NCI-H446 (cell line): Measurements from ENCODE around the gene GUCA2B.

Experiments
- DNase-seq, 2 experiments: peaks; one replicate each; lab custom pipeline; 2025; lab: John Stamatoyannopoulos, UW

GUCA2B gene

GRCh38 chr1:42189931-42190853 lies 37.0 kb downstream of the GUCA2B start:
- DNase-seq, result no peak

- no peak for DNase-seq
Measured at GRCh38 chr1:42191319-42191718, 38.1 kb downstream of the GUCA2B start.

- DNase-seq, result no peak
Measured at GRCh38 chr1:42192106-42192505, 38.9 kb downstream of the GUCA2B start.

GRCh38 chr1:42195841-42196240 lies 42.6 kb downstream of the GUCA2B start:
- DNase-seq, result no peak

- no peak for DNase-seq
Measured at GRCh38 chr1:42198251-42198650, 45.0 kb downstream of the GUCA2B start.

GRCh38 chr1:42201986-42202385 lies 48.8 kb downstream of the GUCA2B start:
- no peak for DNase-seq
